CD1c-positive myeloid dendritic cell (primary cell): Measurements from ENCODE around the gene DAD1.
"Not testable (repeated sequence)": the region's sequence is repeated elsewhere in the genome, so short reads cannot be mapped to it uniquely, and the experiment has no call there.

ENCODE experiments used
- DNase-seq: peaks from one replicate; pipeline ENCODE4 v3.0.0-alpha.2; 2016; ENCODE audit errors: extremely low spot score

The DAD1 gene

DNA sequence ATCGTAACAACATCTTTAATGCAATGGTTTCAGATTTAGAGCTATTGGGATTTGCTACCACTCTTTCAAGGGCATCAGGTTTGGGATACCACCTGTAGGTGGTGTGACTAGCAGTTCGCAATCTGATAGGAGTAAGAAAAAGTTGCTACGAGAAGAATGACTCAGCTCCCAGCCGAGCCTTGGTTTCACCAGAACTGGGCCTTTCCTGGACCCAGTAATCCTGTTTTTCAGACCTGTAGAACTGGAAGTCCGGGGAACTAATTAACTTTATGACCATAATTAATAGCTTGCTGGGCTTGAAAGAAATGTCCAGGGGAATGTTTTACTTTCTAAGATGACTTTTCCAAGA is 9.8 kb upstream of the DAD1 start:
- peak; percentile 53 for DNase-seq

DNA sequence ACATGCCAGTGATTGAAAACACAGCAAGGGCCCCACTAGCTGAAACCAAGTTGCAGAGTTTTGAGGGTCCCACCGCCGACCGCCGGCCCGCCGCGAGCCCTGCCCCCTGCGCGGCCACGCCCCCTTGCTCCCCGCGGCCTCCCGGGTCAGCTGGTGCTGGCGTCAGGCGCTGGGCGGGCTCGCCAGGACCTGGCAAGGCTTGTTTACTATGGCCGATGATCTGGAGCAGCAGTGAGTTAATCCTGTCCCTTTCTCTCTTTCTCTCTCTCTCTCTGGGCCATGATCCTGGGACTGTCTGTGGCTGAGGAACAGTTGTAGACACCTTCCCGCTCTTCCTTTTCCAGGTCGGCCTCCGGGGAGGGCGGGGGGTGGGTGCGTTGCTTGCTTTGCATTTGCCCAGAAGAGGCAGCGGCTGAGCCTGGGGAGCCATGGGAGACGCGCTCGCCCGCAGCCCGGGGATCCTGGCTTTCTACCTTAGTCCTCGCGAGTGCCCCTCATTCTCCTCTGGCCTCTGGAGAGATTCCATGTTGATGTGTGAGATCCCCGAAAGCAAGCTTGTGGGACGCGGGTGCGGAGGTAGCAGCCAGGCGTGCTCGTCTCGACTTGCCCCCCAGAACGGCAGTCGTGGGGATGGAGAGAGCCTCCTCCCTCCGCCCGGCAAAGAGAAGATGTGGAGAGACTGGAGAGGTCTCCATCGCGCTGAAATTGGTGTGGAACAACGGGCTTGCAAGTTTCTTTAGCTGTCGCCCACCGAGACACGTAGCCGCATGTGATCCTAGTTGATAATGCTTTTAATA is 9.3 kb upstream of the DAD1 start, which contains the start of gene ABHD4:
TSS of gene ABHD4 (plus strand) at position 202 of the 797 bp plus-strand sequence. CDS start at position 209, 7 bp downstream.
- peak; percentile 73 for DNase-seq

DNA sequence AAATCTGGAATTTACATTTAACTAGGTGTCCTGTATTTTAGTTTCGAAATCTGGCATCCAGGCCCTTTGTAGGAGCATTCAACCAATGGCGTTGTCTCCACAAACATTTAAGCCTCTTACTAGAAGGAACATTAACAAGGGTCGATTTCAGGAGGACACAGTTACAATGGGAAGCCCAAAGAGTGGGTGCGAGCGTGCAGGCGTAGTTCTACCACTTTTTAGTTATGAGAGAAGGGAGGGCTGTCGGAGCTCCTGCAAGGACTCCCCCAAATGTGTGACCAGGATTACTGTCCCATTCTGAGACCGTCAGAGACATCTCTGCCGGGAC is 8.7 kb upstream of the DAD1 start:
- DNase-seq = peak; percentile 11

DNA sequence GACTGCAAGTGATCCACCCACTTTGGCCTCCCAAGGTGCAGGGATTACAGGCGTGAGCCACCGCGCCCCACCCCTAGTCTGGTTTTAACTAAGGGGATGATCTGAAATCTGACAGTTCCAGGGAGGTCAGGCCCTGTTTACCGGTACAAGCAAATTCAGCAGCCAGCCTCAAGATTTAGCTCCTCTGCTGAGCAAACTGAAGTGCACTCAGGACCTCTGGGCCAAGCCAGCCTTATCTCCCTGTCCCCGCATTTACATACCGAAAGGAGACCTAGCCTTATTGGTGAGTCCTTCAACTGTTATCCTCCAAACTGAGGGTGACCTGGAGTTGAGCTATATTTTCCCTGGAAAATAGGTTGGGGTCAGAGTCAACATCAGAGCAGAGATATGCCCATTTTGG is 8.2 kb upstream of the DAD1 start:
- DNase-seq = no peak

DNA sequence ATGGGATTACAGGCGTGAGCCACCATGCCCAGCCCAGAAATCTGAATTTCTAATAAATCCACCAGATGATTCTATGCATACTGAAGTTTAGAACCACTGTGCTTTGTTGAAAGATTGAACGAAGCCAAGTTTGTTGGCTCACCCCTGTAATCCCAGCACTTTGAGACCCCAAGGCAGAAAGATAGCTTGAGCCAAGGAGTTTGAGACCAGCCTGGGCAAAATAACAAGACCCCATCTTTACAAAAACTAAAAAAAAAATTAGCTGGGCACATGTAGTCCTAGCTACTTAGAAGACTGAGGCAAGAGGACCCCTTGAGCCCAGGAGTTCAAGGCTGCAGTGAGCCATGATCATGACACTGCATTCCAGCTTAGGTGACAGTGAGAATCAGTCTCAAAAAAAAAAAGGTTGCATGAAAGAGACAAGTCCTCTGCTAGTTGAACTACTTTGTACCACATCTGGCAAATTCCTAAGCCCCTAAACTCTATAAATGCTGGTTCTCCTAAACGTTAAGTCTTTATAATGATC is 7.4 kb upstream of the DAD1 start:
- no peak for DNase-seq

DNA sequence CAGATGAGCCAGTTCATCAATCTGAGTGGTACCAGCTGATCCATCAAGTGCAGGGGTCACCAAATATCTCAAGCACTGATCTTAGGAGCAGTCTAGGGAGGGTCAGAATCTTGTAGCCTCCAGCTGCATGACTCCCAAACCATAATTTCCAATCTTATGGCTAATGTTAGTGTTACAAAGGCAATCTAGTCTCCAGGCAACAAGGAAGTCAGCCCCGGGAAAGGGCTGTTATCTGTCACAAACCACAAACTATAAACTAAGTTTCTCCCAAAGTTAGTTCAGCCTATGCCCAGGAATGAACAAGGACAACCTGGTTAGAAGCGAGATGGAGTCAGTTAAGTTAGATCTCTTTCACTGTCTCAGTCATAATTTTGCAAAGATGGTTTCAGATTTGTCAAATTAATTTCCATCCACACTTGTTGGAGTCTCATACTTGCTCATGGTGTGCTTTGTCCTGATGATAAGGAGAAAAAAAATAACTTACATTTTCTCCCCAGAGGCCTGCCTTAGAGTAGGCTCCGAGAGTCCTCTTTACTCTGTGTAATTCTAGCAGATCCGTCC is 5.2 kb upstream of the DAD1 start:
- no peak for DNase-seq

DNA sequence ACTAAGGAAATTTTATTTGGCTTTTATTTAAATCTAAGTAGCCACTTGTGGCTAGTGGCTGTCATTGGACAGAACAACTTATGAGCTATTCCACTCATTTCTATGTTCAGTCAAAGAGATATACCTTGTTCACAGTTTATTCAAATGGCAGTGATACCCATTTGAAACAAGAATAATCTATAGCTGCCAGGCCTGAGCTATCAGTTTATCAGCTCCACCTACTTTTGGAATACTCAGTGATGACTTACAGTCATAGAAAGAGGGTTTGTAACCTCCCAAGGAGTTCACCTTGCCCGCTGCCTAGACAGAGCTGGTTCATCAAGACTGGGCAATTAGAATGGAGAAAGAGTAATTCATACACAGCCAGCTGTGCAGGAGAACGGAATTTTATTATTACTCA is 4.6 kb upstream of the DAD1 start:
- DNase-seq = no peak

DNA sequence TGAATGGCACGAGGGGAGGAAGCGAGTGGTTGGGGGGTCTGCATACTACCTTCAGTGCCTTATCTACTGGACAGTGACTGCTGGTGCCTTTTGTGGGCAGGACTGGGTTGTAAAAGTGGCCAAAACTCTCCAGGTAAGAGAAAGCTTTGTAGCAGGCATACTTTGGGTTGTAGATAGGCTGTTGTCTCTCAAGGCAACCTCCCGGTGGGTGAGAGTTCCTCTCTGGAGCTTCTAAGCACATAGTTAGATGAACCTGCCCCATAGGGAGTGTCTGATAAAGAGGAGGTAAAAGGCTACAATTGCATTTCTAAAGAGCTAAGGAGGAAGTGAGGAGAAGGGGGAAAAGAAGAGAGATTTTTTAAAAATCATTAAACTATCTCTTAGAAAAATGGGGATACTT is 4.2 kb upstream of the DAD1 start:
- DNase-seq = no peak

DNA sequence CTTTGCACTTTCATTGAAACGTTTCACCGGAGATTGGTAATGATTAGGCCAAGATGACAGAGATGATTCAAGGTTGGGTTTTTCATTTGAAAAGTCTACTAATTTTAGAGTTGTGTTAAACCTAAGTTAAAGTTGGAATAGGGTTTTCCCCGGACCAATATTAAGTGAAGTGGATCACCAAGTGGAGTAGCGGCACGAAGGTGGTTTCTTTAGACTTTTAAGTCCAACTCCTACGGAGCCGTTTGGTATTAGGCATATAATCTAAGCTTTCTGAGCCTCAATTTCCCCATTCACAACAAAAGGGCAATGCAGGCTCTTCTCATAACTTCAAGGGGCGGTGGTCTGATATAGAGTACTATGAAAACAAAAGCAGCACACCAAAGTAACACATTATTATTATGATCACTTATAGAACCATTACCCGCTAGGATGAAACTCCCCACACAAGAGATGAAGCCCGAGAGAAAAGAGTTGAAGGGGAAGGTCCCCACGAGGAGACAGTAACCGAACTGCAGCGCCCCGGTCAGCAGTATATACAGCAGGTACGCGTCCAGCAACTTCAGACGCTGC is 413 bp downstream of the DAD1 start:
- DNase-seq = peak; percentile 14

DNA sequence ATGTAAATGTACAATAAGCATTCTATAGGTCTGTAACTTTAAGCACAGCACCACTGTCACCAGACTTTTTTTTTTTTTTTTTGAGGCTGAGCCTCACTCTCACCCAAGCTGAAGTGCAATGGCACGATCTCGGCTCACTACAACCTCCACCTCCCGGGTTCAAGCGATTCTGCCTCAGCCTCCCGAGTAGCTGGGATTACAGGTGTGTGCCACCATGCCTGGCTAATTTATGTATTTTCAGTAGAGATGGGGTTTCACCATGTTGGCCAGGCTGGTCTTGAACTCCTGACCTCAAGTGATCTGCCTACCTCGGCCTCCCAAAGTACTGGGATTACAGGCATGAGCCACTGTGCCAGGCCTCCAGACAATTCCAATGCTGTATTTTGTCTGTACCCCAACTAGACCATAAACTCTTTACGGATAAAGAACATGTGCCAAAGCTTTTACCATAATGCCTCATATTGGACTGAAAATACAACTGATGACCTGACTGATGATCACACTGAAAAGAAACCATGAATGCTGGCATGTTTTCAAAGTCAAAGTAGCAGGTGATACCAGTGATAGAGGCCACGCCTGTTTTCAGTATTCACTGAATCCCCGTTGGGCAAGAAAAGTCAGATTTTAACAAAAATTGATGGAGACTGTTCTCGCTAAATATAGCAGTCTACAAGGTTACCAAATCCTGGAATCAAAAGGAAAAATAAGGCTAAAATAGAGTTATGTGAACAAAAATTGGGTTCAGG is 1.2 kb downstream of the DAD1 start:
- not testable (repeated sequence) for DNase-seq

DNA sequence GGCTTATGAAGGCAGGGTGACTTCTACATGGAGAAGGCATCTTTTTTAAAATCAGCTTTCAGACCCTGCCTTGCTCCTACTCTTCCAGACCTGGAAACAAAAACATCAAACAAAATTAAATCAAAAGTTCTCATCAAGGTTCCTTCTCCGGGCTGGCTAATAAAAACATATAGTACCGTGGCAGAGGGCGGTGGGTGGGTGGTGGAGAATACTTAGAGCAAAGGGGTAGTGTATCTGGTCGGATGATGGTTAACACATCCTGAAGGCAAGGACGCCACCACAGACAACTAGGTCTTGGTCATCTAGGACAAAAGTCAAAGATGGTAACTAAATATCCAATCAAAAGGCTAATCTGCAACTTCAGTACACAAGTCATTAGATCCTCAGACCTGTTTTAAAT is 1.8 kb downstream of the DAD1 start:
- no peak for DNase-seq

DNA sequence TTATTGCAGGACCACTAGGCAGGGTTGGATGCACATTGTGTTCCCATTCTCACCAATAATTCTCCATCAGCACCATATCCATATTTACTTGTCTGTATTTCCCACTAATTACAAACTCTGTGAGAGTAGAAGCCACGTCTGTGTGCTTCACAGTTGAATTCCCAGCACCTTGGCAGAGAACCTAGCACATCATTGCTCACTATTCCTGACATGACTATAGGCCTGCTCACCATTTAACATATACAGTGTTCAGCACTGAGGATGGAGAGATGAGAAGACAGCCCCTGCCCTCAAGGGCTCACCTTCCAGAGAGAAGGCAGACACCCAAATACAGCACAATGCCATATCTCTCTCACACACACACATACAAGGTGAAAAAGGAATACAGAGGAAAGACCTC is 5.0 kb downstream of the DAD1 start:
- no peak for DNase-seq

DNA sequence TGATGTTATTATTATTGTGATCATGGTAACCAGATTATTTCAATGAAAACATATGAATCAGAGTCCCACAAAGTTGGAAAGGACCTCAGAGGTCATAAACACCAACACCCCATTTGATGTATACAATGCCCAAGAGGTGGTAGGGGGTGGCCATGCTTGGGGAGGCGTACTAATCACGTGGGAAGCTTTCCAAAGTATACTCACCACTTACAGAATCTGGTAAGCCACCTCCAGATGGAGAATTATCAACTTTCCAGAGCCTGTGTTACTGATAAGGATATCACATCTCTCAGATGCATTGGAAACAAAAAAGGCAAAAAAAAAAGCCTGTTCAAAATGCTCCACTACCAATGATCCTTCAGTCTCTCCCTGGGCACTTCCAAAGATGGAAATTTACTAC is 8.4 kb downstream of the DAD1 start:
- DNase-seq = no peak

DNA sequence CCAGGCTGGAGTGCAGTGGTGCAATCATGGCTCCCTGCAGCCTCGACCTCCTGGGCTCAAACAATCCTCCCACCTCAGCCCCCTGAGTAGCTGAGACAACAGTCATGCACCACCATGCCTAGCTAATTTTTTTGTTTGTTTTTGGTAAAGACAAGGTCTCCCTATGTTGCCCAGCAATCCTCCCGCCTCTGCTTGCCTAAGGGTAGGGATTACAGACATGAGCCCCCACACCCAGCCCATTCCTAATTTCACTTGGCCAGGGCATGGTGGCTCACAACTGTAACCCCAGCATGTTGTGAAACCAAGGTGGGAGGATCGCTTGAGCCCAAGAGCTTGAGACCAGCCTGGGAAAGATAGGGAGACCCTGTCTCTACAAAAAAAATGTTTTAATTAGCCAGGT is 9.1 kb downstream of the DAD1 start:
- DNase-seq = no peak

DNA sequence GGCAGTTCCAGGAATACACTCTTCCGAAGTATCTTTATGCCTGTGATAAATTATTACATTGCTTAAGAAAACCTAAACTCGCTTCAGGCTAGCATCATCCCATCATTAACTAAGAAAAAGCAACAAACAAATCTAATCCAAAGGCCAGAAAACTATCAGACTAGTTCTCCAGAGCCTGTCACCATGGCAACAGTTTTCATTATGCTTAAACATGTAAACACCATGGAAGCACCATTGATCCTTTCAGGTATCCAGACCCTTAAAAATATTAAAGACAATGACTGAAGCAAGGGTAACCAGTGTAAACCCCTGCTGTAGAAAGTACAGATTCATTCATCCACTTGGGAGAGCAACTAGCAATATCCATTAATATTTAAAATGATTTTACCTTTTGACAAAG is 9.8 kb downstream of the DAD1 start:
- no peak for DNase-seq

DNA sequence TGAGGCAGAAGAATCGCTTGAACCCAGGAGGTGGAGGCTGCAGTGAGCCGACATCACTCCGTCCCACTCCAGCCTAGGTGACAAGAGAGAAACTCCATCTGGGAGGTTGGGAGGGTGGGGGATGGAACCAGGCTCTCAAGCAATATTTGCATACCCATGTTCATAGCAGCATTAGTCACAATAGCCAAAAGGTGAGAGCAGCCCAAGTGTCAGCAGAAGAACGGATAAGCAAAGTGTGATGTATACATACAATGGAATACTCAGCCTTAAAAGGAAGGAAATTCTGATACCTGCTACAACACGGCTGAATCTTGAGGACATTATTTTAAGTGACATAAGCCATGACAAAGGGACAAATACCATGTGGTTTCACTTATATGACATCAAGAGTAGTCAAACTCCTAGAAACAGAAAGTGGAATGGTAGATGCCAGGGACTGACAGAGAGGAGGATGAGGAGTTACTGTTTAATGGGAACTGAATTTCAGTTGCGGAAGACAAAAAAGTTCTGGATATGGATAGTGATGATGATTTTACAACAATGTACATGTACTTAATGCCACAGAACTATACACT is 11.6 kb downstream of the DAD1 start:
- no peak for DNase-seq

DNA sequence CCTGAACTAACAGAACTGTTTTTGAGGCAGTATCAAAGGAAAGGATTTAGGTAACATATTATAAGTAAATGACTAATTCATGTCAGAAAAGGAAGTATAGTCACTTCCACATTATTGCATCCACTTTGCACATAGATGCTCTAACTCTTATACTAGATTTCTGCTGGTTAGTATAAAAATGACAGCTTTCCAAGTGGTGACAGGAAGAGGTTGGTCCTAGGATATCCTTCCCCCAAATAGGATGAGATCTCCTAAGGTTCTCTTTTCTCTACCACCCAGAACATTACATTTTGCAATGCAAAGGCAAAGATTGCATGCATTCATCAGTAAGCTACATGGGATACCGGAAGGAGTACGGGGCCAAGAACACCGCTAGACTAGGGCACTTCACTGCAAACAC is 15.2 kb downstream of the DAD1 start:
- peak; percentile 35 for DNase-seq

DNA sequence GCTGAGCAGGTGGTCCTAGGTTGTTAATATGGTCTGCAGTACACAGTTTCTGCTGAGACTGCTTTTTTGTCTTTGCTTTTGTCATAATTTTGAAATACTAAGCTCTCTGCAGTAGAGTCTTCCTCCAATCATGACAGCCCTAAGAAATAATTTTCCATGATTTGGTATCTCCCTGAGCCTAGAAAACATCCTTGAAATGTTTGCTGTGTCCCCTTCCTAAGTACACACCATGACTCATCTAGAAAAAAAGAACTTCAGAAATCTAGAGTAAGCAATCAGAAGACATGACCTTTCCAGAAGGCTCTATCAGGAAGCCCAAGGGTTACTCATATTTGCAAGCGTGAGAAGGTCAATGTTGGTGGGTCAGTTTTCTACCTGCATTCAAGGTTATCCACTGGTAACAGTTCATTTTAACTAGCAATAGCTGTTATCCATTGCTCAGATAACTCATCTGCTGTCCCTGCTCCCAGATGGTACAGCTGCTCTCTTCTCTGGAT is 16.4 kb downstream of the DAD1 start:
- DNase-seq = no peak

DNA sequence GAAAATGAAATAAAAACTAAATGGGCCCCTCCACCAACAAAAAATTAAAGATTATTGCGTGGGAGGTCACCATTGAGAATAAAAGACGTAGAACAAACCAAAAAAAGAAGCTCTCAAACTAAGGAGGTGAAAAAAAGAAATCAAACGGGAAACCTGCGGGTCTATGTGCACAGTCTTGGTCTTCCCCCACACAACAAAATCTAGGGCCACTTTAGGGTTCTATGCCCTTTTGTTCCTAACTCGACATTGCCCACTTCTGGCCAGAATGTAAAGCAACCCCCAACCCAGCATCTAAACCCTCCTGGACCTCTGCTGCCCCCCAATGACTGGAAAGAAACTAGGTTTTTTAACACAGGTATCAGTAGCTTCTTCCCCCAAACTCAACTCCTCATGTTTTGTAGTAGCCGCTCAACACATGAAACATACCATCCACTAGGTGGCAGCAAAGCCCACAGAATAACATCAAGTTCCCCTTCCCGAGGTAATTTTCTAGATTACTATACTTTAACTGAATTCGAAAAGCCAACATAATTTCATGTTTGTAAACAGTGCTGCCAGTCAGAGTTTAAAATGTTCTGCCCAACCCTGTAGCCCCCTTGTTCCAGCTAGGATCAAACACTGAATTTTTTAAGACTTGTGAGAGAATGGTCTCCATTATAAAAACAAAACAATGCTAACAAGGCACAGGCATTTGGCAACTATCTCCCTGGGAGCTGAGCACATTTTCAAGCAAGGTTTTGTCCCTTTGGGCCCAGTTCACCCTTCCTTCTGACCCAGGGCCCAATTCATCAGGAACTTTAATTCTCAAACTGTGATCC is 18.7 kb downstream of the DAD1 start:
- DNase-seq = peak; percentile 91

DNA sequence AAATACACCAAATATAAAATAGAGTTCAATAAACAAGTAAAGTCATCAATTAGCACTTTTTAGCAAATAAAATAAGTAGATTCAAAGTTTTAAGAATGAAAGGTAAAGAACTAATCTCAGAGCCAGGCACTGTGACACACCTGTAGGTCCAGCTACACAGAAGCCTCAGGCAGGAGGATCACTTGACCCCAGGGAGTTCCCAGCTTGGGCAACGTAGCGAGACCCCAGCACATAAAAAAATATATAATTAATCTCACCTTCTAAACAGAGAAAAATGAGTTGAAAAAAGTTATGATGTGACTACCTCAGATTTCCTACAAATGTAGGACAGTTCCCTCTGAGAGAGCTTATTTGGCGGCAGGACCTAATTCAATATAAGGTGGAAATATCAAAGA is 19.3 kb downstream of the DAD1 start:
- DNase-seq = no peak

DNA sequence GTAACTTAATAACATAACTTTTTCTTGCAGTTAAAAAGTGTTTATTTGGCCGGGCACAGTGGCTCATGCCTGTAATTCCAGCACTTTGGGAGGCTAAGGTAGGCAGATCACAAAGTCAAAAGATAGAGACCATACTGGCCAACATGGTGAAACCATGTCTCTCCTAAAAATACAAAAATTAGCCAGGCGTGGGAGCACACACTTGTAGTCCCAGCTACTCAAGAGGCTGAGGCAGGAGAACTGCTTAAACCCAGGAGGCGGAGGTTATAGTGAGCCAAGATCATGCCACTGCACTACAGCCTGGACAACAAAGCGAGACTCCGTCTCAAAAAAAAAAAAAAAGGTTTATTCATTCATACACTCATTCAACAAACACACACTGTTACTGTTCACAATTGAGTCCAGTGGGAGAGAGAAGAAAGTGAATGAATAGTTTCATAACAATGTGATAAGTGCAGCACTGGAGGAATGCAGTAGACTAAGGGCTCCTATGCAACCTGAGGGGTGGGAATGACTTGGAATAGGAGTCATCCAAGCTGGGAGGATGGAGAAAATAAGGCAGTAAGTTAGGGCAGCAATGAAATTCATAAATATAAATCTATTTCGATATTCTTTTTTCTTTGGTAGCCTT is 19.8 kb downstream of the DAD1 start:
- DNase-seq = no peak
